H1 (cell line): ENCODE results near the gene HDAC7. TPM values are rescaled to one million over a fixed set of nuclear protein-coding genes. Genes with fewer than 3 reads are reported as not detected.

Experiments used
- GABPA ChIP-seq: IDR thresholded peaks from 2 replicates; pipeline ENCODE4 v1.6.1; 2011; ENCODE audit warnings: mild to moderate bottlenecking, low read length, moderate library complexity, borderline replicate concordance; ENCODE audit not compliant: insufficient read depth
- RNF2 ChIP-seq: fragments of 200-900, 300-1000 bp; sonication (generic); IDR thresholded peaks from 2 replicates; pipeline ENCODE4 v1.7.1; 2016; ENCODE audit warnings: borderline replicate concordance, low read depth, mild to moderate bottlenecking, antibody characterized with exemption, low read length; ENCODE audit not compliant: poor library complexity, severe bottlenecking; ENCODE audit errors: missing control alignments
- SP1 ChIP-seq: IDR thresholded peaks from 2 replicates; pipeline ENCODE4 v1.6.1; 2011; ENCODE audit warnings: low read depth, low read length
- SP2 ChIP-seq: IDR thresholded peaks from 2 replicates; pipeline ENCODE4 v1.6.1; 2012; ENCODE audit warnings: mild to moderate bottlenecking, low read length, inconsistent platforms
- YY1 ChIP-seq: IDR thresholded peaks from 2 replicates; pipeline ENCODE4 v1.6.1; 2011; ENCODE audit warnings: low read depth, mild to moderate bottlenecking, low read length
- polyA plus RNA-seq, 7 experiments: library from polyadenylated mRNA; depleted of rRNA in 3 of 7; stranded (reverse) in 5 of 7; unstranded in 2 of 7; fragments of >200 nt in 5 of 7; fragments of 200-250 nt in 2 of 7; gene quantifications; 1 replicate in 5 of 7; 2 replicates in 1 of 7; 4 replicates in 1 of 7; pipeline versions ENCODE4 v1.2.1 to v1.2.3, GENCODE V29; 2011 to 2013; ENCODE audit warnings: missing spikeins in 2 of 7, mixed read lengths in 2 of 7
- total RNA-seq: library from RNA; stranded (reverse); fragmentation: NEBNext Ultra II Directional; extraction: Animal tissue kit (Norgen Biotek cat#: 25700); gene quantifications from 2 replicates; pipeline ENCODE4 v1.2.1, GENCODE V29; 2021

Gene HDAC7
- total and polyA plus RNA-seq, 2 of the 8 experiments (the other 6 are each of a cell fraction or from before 2014, with no cell fraction given) = 25.5 to 84.9 TPM

- TF ChIP-seq SP1 = no peak
- no peak for TF ChIP-seq RNF2
- no peak for TF ChIP-seq GABPA
- no peak for TF ChIP-seq SP2
- TF ChIP-seq YY1 = no peak
Observed at GRCh38 chr12:47860873-47861272, 41.2 kb upstream of the HDAC7 start (continued).
